AG04449 (cell line): ENCODE data around the gene TAF7.
"Not testable (repeated sequence)": the region's sequence is repeated elsewhere in the genome, so short reads cannot be mapped to it uniquely, and the experiment has no call there.

ENCODE experiments used
- CTCF ChIA-PET: fragments of 350-600 bp; formaldehyde crosslinking; extraction: SDS; loops from one replicate; lab custom pipeline; 2021; ENCODE audit warnings: antibody characterized with exemption; lab: Yijun Ruan, JAX
- POLR2A ChIA-PET: fragments of 400-600, 350-600 bp; formaldehyde crosslinking; extraction: SDS; loops from one replicate; lab custom pipeline; 2020; ENCODE audit warnings: antibody characterized with exemption, inconsistent platforms; lab: Yijun Ruan, JAX
- DNase-seq: peaks from one replicate; pipeline ENCODE4 v3.0.0-alpha.2; 2010; ENCODE audit warnings: low read depth, low spot score
- H3K4me3 ChIP-seq: 2 replicates; pipeline ENCODE4 v1.5.1; 2011; ENCODE audit warnings: low read depth, mild to moderate bottlenecking, control low read depth, low read length
- TF ChIP-seq, protein P1 (sequence below): IDR thresholded peaks from one replicate; pipeline ENCODE4 v1.5.1; 2011; ENCODE audit warnings: mild to moderate bottlenecking, moderate library complexity, low read length, control low read depth, inconsistent platforms; ENCODE audit not compliant: insufficient read depth; ENCODE audit errors: missing control alignments

Gene TAF7

DNA sequence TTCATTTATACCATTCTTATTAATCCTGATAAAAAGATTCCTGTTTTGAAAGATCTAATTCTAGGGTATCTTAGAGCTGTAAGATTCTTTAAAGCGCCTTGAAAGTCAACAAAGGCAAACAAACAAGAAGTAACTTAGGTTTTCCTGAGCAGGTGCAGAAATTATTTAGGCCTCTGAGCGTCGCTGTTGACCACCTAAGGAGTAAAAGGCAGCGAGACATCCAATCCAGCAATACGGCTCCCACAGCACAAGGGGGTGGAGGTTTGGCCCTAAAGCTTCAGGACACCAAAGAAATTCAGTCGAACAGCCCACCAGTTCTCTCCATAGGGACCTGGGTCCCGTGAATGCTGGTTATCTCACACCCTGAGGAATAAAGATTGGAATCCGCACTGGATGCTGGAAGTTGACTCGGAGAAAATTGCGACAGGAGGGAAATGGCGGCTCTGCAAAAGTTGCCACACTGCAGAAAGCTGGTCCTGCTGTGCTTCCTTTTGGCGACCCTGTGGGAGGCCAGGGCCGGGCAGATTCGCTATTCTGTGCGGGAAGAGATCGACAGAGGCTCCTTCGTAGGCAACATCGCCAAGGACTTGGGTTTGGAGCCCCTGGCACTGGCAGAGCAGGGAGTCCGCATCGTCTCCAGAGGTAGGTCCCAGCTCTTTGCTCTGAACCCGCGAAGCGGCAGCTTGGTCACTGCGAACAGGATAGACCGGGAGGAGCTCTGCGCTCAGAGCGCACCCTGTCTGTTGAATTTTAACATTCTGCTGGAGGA, 18.1 kb upstream of the TAF7 start, which contains the start of gene PCDHGA2:
TSS of gene PCDHGA2 (plus strand) at position 223 of the 769 bp plus-strand sequence.
- TF ChIP-seq, protein P1, sequence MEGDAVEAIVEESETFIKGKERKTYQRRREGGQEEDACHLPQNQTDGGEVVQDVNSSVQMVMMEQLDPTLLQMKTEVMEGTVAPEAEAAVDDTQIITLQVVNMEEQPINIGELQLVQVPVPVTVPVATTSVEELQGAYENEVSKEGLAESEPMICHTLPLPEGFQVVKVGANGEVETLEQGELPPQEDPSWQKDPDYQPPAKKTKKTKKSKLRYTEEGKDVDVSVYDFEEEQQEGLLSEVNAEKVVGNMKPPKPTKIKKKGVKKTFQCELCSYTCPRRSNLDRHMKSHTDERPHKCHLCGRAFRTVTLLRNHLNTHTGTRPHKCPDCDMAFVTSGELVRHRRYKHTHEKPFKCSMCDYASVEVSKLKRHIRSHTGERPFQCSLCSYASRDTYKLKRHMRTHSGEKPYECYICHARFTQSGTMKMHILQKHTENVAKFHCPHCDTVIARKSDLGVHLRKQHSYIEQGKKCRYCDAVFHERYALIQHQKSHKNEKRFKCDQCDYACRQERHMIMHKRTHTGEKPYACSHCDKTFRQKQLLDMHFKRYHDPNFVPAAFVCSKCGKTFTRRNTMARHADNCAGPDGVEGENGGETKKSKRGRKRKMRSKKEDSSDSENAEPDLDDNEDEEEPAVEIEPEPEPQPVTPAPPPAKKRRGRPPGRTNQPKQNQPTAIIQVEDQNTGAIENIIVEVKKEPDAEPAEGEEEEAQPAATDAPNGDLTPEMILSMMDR = peak; percentile 53
- peak within 1 kb of the TSS; percentile 51 for H3K4me3 ChIP-seq
- ChIA-PET POLR2A (no interaction called here), CTCF (interaction anchor here (0.7 to 4.2 kb wide), 22 partner anchors 8 to 231 kb away, joined by 3 to 65 read pairs (median 6); partner anchors contain the start of genes PCDHB14, PCDHGA1, PCDHGA12 and PCDHGA4)
- DNase-seq = no peak

DNA sequence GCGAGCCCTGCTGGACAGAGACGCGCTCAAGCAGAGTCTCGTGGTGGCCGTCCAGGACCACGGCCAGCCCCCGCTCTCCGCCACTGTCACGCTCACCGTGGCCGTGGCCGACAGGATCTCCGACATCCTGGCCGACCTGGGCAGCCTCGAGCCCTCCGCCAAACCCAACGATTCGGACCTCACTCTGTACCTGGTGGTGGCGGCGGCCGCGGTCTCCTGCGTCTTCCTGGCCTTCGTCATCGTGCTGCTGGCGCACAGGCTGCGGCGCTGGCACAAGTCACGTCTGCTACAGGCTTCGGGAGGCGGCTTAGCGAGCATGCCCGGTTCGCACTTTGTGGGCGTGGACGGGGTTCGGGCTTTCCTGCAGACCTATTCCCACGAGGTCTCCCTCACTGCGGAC, 12.0 kb upstream of the TAF7 start:
- POLR2A ChIA-PET, DNase-seq, H3K4me3 ChIP-seq: not testable (repeated sequence)
- CTCF ChIA-PET = interaction anchor here (0.7 to 13.4 kb wide), 7 partner anchors 8 to 231 kb away, joined by 3 to 209 read pairs (median 4); partner anchors contain the start of genes PCDHGA3, PCDHGB3 and TAF7

- ChIA-PET CTCF (interaction anchor here (0.7 to 13.4 kb wide), 19 partner anchors 9 to 237 kb away, joined by 3 to 209 read pairs (median 6); partner anchors contain the start of genes PCDHGA2, PCDHGA3, PCDHGA4 and PCDHGB1), POLR2A (interaction anchor here (1.4 kb wide), 1 partner anchor 10 kb away, joined by 7 read pairs; the partner anchor contains the start of gene TAF7)
- DNase-seq = no peak
- TF ChIP-seq, protein P1 = peak; percentile 42
- H3K4me3 ChIP-seq = peak within 1 kb of the TSS; percentile 47
Measured at GRCh38 chr5:141330299-141331080, 9.9 kb upstream of the TAF7 start, which contains the start of gene PCDHGA1. Gene PCDHGA1, plus strand, starts transcription at chr5:141330514.

DNA sequence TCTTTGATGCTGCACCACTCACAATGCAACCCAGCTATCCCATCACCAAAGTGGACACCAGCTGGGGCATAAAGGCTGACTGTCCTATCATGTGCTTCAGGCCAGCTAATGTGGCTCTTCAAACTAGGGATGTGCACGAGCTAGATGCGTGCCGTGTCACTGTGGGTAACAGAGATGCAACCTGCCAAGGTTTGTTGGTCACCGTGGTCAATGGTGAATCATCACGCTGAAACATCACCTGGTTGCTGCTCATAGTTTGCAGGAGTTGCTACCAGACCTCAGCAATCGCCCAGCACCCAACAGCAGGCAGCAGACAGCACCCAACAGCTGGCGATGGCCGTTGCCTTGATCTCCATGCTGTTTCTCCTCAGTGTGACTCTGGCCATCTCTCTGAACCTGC, 7.6 kb upstream of the TAF7 start:
- ChIA-PET POLR2A (no interaction called here), CTCF (interaction anchor here (1.1 to 13.4 kb wide), 14 partner anchors 8 to 244 kb away, joined by 3 to 209 read pairs (median 9); partner anchors contain the start of genes PCDHB12, PCDHGA2, PCDHGB1 and PCDHGB3)
- DNase-seq = no peak
- H3K4me3 ChIP-seq = no peak overlapping the region
- TF ChIP-seq, protein P1 = no peak

- POLR2A ChIA-PET = no interaction called here
- peak overlapping the region; percentile 64 for H3K4me3 ChIP-seq
- CTCF ChIA-PET = interaction anchor here (1.5 to 13.4 kb wide), 13 partner anchors 8 to 241 kb away, joined by 4 to 209 read pairs (median 11); partner anchors contain the start of genes PCDHGA12, PCDHGA2, PCDHGA3 and PCDHGA5
- DNase-seq = no peak
- TF ChIP-seq, protein P1 = peak; percentile 70
Measured at GRCh38 chr5:141326088-141326854, 5.7 kb upstream of the TAF7 start.

DNA sequence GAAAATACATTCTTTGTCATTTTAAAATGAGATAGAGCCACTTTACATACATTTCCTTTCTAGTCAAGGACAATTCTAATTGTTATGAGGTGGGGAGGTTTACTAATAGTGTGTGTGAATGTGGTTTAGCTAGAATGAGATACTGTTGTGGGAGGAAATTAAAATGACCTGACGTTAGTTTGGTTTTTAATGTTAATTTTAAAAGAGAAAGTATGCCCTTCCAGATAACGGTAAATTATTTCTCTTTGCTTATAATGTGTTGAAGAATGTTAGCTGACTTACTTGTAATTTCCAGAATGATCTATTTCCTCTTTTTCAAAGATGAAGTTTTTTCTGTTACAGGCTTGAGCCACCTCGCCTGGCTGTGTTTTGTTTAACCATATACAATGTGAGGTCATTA, 1.7 kb upstream of the TAF7 start:
- POLR2A ChIA-PET = no interaction called here
- TF ChIP-seq, protein P1 = no peak
- CTCF ChIA-PET = interaction anchor here (0.8 to 5.6 kb wide), 9 partner anchors 7 to 245 kb away, joined by 3 to 77 read pairs (median 4); partner anchors contain the start of genes PCDHB14, PCDHGA1 and PCDHGA12

More for the DNA sequence above, 1.7 kb upstream of the TAF7 start:
- H3K4me3 ChIP-seq = no peak overlapping the region
- no peak for DNase-seq
